Thyroid gland (tissue), 4 donors: ENCODE measurements around the gene PNP. TPM values are rescaled to one million over a fixed set of nuclear protein-coding genes. Genes with fewer than 3 reads are reported as not detected.

Experiments
- DNase-seq, 2 donors: peaks; one replicate each; pipeline ENCODE4 v3.0.0-alpha.2; 2019
- H3K27ac ChIP-seq, 3 donors: fragments of 200-600 bp; sonication (generic); 1 replicate in 2 of 3; 2 replicates in 1 of 3; pipeline ENCODE4 v1.5.1; 2016 to 2019; ENCODE audit warnings: mild to moderate bottlenecking in 1 of 3, moderate library complexity in 1 of 3
- H3K27me3 ChIP-seq: fragments of 200-600 bp; sonication (generic); one replicate; pipeline ENCODE4 v1.5.1; 2019
- H3K36me3 ChIP-seq, 2 donors: fragments of 200-600 bp; sonication (generic); one replicate each; pipeline ENCODE4 v1.5.1; 2016 to 2019
- H3K4me1 ChIP-seq, 2 donors: fragments of 200-600 bp; sonication (generic); one replicate each; pipeline ENCODE4 v1.5.1; 2017 to 2019
- H3K4me3 ChIP-seq, 3 donors: fragments of 200-600 bp; sonication (generic); replicated peaks in 1 of 3; 1 replicate in 2 of 3; 2 replicates in 1 of 3; pipeline ENCODE4 v1.5.1; 2016; ENCODE audit warnings: mild to moderate bottlenecking in 1 of 3
- H3K9me3 ChIP-seq: fragments of 200-600 bp; sonication (generic); one replicate; pipeline ENCODE4 v1.5.1; 2017
- POLR2A ChIP-seq, 2 donors: fragments of 450-650 bp; IDR thresholded peaks; one replicate each; pipeline ENCODE4 v1.6.1; 2017; ENCODE audit warnings: antibody characterized with exemption in 2 of 2, mild to moderate bottlenecking in 2 of 2, moderate library complexity in 1 of 2
- WGBS, 2 donors: methylation state at CpG; one replicate each; pipeline ENCODE4 v1.1.5; 2017; 5-methylcytosine and 5-hydroxymethylcytosine counted together
- intact Hi-C: fragments of 100-400 bp; cut with DNase I; formaldehyde crosslinking; loops from one replicate; pipeline ENCODE4 v1.15.1; 2023
- total RNA-seq, 4 donors: library from RNA; depleted of rRNA; stranded (reverse); fragments of >200 nt; gene quantifications; one replicate each; pipeline ENCODE4 v1.2.3, GENCODE V29; 2016
- TF ChIP-seq, protein P1 (sequence below), 6 experiments: fragments of 200-600 bp in 3 of 6; fragments of 450-650 bp in 3 of 6; sonication (generic) in 3 of 6; IDR thresholded peaks; one replicate each; pipeline ENCODE4 v1.5.1; 2016 to 2019; ENCODE audit warnings: antibody characterized with exemption in 6 of 6, mild to moderate bottlenecking in 2 of 6, inconsistent platforms in 1 of 6, moderate library complexity in 1 of 6

Gene PNP
- total RNA-seq, 4 donors from 2014 or later: 13.9 to 29.3 (median 18.7) TPM

- H3K27ac ChIP-seq: no peak overlapping the region
- H3K36me3 ChIP-seq: no peaks in the 10 kb centered on the region
- intact Hi-C loops: no loop called here
- 94 to 96% methylated on average over 8 of the region's 8 CpGs for WGBS, 2 donors
- H3K4me1 ChIP-seq: peaks cover 0 to 9% of the 10 kb centered on the region in 2 donors
- no peak for DNase-seq
- no peak for TF ChIP-seq POLR2A (IDR thresholded peaks at IDR 0.05)
- TF ChIP-seq, protein P1, sequence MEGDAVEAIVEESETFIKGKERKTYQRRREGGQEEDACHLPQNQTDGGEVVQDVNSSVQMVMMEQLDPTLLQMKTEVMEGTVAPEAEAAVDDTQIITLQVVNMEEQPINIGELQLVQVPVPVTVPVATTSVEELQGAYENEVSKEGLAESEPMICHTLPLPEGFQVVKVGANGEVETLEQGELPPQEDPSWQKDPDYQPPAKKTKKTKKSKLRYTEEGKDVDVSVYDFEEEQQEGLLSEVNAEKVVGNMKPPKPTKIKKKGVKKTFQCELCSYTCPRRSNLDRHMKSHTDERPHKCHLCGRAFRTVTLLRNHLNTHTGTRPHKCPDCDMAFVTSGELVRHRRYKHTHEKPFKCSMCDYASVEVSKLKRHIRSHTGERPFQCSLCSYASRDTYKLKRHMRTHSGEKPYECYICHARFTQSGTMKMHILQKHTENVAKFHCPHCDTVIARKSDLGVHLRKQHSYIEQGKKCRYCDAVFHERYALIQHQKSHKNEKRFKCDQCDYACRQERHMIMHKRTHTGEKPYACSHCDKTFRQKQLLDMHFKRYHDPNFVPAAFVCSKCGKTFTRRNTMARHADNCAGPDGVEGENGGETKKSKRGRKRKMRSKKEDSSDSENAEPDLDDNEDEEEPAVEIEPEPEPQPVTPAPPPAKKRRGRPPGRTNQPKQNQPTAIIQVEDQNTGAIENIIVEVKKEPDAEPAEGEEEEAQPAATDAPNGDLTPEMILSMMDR (IDR thresholded peaks at IDR 0.05): no peak
- no peaks in the 10 kb centered on the region for H3K9me3 ChIP-seq
- no peak overlapping the region for H3K4me3 ChIP-seq
- no peaks in the 10 kb centered on the region for H3K27me3 ChIP-seq
Observed at GRCh38 chr14:20508367-20508766, 39.2 kb downstream of the PNP start.

- Histone ChIP-seq H3K27ac (no peak overlapping the region), H3K4me3 (no peak overlapping the region), H3K4me1 (peaks cover 0 to 9% of the 10 kb centered on the region in 2 donors), H3K27me3 (no peaks in the 10 kb centered on the region), H3K9me3 (no peaks in the 10 kb centered on the region), H3K36me3 (no peaks in the 10 kb centered on the region)
- no peak for TF ChIP-seq POLR2A (IDR thresholded peaks at IDR 0.05)
- TF ChIP-seq, protein P1 (IDR thresholded peaks at IDR 0.05): no peak
- no peak for DNase-seq
- intact Hi-C loops: no loop called here
- WGBS, 2 donors: 60 to 61% methylated on average over 7 of the region's 7 CpGs
Observed at GRCh38 chr14:20512177-20512905, 43.1 kb downstream of the PNP start.

DNA sequence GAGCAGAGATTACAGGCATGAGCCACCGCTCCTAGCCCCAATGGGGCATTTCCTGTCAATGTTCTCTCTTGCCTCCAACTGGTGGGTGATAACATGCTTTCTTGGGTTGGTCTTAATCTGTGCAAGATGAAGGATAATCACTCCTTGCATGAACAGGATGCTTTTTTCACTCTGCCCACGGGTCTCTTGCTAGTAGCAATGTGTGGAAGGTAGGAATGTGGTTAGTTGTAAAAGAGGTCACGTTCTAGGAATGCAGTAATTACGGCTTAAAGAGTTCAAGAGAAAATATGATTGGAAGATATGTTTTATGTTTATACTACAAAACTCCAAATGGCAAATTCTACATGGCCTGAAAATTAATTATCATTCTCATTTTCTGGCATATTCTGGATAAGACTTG is 46.6 kb downstream of the PNP start:
- Histone ChIP-seq H3K36me3 (no peaks in the 10 kb centered on the region), H3K9me3 (no peaks in the 10 kb centered on the region), H3K4me1 (peaks cover 0 to 9% of the 10 kb centered on the region in 2 donors), H3K27me3 (no peaks in the 10 kb centered on the region), H3K27ac (no peak overlapping the region), H3K4me3 (no peak overlapping the region)
- 76 to 78% methylated on average over 4 of the region's 4 CpGs for WGBS, 2 donors
- TF ChIP-seq POLR2A (IDR thresholded peaks at IDR 0.05): no peak
- TF ChIP-seq, protein P1 (IDR thresholded peaks at IDR 0.05): no peak
- DNase-seq: no peak
- intact Hi-C loops: no loop called here

DNA sequence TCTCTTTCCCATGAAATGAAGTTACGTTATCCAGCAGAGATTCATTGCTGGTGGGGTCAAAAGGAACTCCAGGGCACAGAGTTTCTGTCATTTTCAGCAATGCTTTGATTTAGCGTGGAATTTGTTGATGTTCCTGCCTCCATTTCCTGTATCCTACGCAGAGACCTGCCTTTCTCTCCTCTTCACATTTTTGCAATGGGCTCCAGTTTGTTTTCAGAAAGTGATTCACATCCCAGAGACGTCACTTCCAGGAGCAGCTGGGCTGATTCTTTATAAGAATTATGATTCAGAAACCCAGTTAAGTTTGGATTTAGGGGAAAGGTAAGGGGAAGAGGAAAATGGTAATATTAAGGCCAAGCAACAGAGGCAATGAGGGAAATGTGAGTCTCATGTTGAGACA is 47.7 kb downstream of the PNP start:
- no peaks in the 10 kb centered on the region for H3K27me3 ChIP-seq
- TF ChIP-seq, protein P1 (IDR thresholded peaks at IDR 0.05): no peak
- TF ChIP-seq POLR2A (IDR thresholded peaks at IDR 0.05): no peak

DNA sequence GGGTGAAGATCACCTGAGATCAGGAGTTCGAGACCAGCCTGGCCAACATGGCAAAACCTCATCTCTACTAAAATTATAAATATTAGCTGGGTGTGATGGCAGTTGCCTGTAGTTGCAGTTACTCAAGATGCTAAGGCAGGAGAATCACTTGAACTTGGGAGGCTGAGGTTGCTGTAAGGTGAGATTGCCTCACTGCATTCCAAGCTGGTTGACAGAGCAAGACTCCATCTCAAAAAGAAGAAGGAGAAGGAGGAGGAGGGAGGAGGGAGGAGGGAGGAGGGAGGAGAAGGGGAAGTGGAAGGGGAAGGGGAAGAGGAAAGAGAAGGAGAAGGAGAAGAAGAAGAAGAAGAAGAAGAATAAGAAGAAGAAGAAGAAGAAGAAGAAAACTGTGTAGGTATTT is 53.1 kb downstream of the PNP start:
- Histone ChIP-seq H3K27me3 (no peaks in the 10 kb centered on the region), H3K4me1 (no peaks in the 10 kb centered on the region), H3K4me3 (no peak overlapping the region), H3K9me3 (no peaks in the 10 kb centered on the region), H3K27ac (no peak overlapping the region), H3K36me3 (no peaks in the 10 kb centered on the region)
- intact Hi-C loops: no loop called here
- DNase-seq: no peak
- WGBS, 2 donors: 80 to 96% methylated on average over 1 of the region's 1 CpG
- no peak for TF ChIP-seq POLR2A (IDR thresholded peaks at IDR 0.05)
- TF ChIP-seq, protein P1 (IDR thresholded peaks at IDR 0.05): no peak

More for the DNA sequence above, 47.7 kb downstream of the PNP start:
- Histone ChIP-seq H3K4me3 (no peak overlapping the region), H3K36me3 (no peaks in the 10 kb centered on the region), H3K9me3 (no peaks in the 10 kb centered on the region), H3K27ac (no peak overlapping the region), H3K4me1 (peaks cover 0 to 6% of the 10 kb centered on the region in 2 donors)
- 81 to 82% methylated on average over 4 of the region's 4 CpGs for WGBS, 2 donors
- intact Hi-C loops: no loop called here
- no peak for DNase-seq
